Stromal cell of bone marrow (primary cell): ENCODE measurements around the gene MYO5A.
A peak's percentile ranks its signal among the peaks of the same experiment; 100 is the strongest.
"Not testable (repeated sequence)": the region's sequence is repeated elsewhere in the genome, so short reads cannot be mapped to it uniquely, and the experiment has no call there.

Source experiments
- DNase-seq: peaks from one replicate; pipeline ENCODE4 v3.0.0-alpha.2; 2012; ENCODE audit warnings: low read depth

MYO5A gene

DNA sequence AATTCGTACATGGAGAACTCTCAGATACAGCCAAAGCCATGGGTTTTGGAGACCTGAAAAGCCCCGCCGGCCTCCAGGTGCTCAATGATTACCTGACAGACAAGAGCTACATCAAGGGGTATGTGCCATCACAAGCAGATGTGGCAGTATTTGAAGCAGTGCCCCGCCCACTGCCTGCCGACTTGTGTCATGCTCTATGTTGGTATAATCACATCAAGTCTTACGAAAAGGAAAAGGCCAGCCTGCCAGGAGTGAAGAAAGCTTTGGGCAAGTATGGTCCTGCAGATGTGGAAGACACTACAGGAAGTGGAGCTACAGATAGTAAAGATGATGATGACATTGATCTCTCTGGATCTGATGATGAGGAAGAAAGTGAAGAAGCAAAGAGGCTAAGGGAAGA, 23.5 kb downstream of the MYO5A start:
- no peak for DNase-seq

GRCh38 chr15:52503788-52504496, 24.7 kb downstream of the MYO5A start:
- DNase-seq = no peak

DNA sequence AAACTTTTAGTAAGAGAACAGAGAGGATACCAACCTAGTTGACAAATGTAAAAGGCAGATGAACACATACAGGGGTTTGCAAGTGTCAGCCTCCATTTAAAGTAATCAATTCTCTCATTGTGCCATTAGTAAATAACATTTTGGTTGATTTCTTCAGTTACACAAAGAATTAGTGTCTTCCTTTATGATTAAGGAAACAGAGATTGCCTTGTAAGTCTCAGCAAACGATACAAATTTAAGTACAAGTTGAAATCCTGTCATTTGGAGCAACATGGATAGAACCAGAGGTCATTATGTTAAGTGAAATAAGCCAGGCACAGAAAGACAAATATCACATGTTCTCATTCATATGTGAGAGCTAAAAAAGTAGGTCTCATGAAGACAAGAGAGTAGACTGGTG, 26.1 kb downstream of the MYO5A start:
- DNase-seq = no peak

- DNase-seq = no peak
Measured at GRCh38 chr15:52499506-52499905, 29.2 kb downstream of the MYO5A start.

- no peak for DNase-seq
Measured at GRCh38 chr15:52498706-52499105, 30.0 kb downstream of the MYO5A start.

DNA sequence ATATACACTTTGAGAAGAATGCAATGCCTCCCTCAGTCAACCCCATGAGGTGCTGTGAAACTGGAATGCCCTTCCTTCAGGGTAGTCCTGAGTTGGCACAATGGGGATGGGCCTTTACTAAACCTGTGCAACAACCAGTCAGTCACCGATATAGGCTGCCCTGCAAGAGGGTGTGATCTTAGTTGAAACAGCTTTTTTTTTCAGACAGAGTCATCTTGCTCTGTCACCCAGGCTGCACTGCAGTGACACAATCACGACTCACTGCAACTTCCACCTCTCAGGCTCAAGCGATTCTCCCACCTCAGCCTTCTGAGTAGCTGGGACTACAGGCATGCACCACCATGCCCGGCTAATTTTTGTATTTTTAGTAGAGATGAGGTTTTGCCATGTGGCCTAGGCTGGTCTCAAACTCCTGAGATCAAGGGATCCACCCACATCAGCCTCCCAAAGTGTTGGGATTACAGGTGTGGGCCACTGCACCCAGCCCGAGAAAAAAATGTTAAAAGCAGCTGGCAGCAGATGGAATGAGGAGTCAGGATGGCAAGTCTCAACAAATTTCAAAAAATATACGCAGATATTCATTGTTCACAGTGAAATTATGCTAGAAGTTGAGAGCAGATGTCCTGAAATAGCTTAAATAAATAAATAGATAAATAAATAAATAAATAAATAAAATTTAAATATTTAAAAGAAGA, 31.8 kb downstream of the MYO5A start:
- DNase-seq = peak; percentile 54

- DNase-seq = no peak
Measured at GRCh38 chr15:52496175-52496574, 32.5 kb downstream of the MYO5A start.

GRCh38 chr15:52495125-52495524, 33.6 kb downstream of the MYO5A start:
- no peak for DNase-seq

- no peak for DNase-seq
Measured at GRCh38 chr15:52493968-52494367, 34.7 kb downstream of the MYO5A start.

DNA sequence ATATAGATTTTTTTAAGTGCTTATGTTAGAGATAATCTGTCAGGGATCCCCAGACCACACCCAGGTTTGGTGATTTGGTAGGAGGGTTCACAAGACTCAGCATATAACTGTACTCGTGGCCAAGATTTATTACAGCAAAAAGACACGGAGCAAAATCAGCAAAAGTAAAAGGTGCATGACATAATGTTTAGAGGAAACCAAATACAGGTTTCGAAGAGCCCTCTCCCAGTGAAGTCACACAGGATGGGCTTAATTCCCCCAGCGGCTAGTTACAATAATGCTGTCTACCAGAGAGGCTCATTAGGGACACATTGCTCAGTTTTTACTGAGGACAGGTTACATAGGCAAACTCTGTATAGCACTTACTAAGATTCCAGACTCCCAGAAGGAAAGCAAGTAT, 36.5 kb downstream of the MYO5A start:
- DNase-seq = no peak

- no peak for DNase-seq
Measured at GRCh38 chr15:52491472-52491871, 37.2 kb downstream of the MYO5A start.

GRCh38 chr15:52489430-52489829, 39.2 kb downstream of the MYO5A start:
- DNase-seq = not testable (repeated sequence)

DNA sequence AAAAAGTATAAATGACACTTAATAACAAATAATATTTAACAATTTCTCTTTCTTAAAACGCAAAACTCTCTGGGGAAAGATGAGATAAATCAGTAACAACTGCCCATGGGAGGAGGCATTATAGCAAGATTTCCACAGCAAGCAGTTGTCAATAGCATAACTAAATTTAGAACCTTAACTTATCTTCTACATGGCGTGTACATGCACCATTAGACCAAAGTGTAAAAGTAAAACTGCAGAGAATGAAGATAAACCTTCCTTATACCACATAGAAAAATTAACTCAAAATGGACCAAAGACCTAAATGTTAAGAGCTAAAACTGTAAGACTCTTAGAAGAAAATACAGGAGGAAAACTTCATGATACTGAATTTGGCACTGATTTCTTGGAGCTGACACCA, 39.9 kb downstream of the MYO5A start:
- DNase-seq = no peak

GRCh38 chr15:52486003-52486996, 42.4 kb downstream of the MYO5A start:
- DNase-seq = no peak

DNA sequence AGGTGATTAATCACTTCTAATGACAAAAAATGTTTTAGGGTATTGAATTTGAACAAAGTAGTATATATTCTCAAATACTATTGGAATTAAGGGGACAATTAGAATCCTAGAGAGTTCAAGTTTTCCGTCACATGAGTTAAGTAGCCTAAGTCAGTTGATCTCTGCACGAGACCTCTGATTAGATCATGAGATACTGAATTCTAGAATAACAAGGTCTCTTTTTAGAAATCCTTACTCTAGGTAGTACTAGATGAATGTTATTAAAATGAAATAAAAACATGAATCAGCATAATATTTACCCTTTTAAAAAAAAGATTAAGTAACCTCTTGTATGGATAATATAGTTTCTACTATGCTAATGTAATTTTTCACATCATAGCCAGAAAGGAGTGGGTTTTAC, 43.4 kb downstream of the MYO5A start:
- no peak for DNase-seq

- peak; percentile 56 for DNase-seq
Measured at GRCh38 chr15:52483707-52484106, 45.0 kb downstream of the MYO5A start.

- DNase-seq = peak; percentile 67
Measured at GRCh38 chr15:52481915-52482314, 46.8 kb downstream of the MYO5A start.

DNA sequence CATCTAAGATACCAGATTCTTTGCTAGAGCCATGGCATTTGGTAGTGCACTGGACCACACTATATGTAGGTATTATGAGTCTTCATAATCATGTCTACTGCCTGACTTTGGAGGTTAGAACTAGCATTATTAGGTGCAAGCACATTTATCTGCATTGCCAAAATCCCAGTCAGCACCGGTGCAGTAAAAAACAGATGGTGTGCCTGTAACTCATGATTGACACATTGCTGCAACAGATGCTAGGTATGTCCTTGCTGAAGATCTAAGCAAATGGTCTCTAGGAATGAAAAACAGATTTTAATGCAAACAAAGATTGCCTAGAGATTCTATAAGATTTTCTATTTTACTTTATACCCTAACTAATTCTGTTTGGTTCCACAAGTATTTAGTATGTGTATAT, 47.7 kb downstream of the MYO5A start:
- no peak for DNase-seq

- no peak for DNase-seq
Measured at GRCh38 chr15:52466716-52467115, 62.0 kb downstream of the MYO5A start.

DNA sequence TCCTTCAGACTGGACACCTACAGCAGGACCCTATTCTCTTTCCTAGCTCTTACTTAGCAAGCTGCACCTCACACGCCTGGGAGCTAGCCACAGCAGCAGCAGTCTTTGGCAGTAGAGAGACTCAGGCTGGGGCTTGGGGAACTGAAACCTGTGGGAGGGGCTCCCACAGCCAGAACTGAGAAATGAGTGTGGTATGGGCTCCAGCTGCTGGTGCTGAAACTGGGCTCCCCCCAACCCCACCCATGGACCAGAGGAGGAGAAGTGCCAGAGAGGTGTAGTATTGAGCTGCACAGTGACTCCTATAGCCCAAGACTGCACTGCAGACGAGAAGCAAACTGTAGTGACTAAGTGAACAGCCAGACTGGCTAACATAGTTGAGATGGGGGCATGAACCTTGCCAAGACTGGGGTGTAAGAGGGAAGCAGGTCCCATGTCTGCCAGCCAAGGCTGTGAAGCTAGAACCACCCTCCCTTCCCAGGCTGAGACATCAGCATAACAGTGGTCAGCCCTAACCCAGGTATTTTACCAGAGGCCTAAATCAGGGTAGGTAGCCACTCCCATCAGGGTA, 62.5 kb downstream of the MYO5A start:
- DNase-seq = no peak

GRCh38 chr15:52464478-52464877, 64.2 kb downstream of the MYO5A start:
- no peak for DNase-seq

GRCh38 chr15:52464040-52464439, 64.6 kb downstream of the MYO5A start:
- no peak for DNase-seq
